AG09319 (cell line): ENCODE data around the gene MED6.

Experiments used
- DNase-seq: peaks from one replicate; pipeline ENCODE4 v3.0.0-alpha.2; 2010; ENCODE audit warnings: low read depth; ENCODE audit errors: extremely low read depth
- CTCF ChIP-seq: IDR thresholded peaks from 2 replicates; pipeline ENCODE4 v1.5.1; 2011; ENCODE audit warnings: low read depth, mild to moderate bottlenecking, inconsistent platforms, low read length, moderate library complexity

Gene MED6

DNA sequence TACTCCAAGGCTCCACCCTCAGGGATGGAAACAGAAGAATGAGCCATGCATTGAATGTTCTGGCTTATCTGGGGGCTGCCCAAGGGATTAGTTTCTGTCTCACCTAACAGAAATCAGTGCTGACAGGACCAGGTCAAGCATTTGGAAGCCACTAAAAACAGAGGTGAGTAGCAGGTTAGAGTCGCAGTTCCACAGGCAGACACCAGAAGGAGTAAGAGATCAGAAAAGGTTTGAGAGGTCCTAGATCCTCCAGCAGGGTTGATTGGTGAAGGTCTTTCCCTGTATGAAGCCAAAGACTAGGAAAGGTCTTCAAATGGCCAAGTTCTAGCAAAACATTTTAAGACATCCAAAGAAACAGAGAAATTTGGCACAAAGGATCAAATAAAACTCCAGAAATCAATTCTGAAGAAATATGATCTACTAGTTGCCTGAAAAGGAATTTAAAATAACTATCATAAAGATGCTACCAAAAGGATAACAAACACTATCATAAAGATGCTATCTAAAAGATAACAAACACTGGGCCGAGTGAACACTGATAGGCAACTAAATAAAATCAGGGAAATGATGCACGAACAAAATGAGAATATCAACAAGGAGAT, 21.8 kb upstream of the MED6 start:
- TF ChIP-seq CTCF = peak; percentile 52
- DNase-seq = no peak

- no peak for DNase-seq
- no peak for TF ChIP-seq CTCF
These were observed 19.3 kb upstream of the MED6 start for GRCh38 chr14:70619708-70620107.

GRCh38 chr14:70618314-70618713, 17.9 kb upstream of the MED6 start:
- DNase-seq = no peak
- TF ChIP-seq CTCF = no peak

GRCh38 chr14:70616646-70617045, 16.2 kb upstream of the MED6 start:
- DNase-seq = no peak
- no peak for TF ChIP-seq CTCF

GRCh38 chr14:70611216-70611615, 10.8 kb upstream of the MED6 start:
- DNase-seq = no peak
- no peak for TF ChIP-seq CTCF

GRCh38 chr14:70602254-70602653, 1.8 kb upstream of the MED6 start:
- TF ChIP-seq CTCF = no peak
- no peak for DNase-seq

GRCh38 chr14:70601162-70601561, 707 bp upstream of the MED6 start:
- TF ChIP-seq CTCF = no peak
- DNase-seq = no peak
